ENCODE results near the gene CCDC121. TPM values are rescaled to one million over a fixed set of nuclear protein-coding genes. Genes with fewer than 3 reads are reported as not detected.
A peak's percentile ranks its signal among the peaks of the same experiment; 100 is the strongest.
"Not testable (repeated sequence)": the region's sequence is repeated elsewhere in the genome, so short reads cannot be mapped to it uniquely, and the experiment has no call there.

The CCDC121 gene
- total RNA-seq, 1 donor from 2014 or later: 9.2 TPM

- H3K36me3 ChIP-seq: no peaks in the 10 kb centered on the region
- H4K20me1 ChIP-seq (ENCODE audit: low read depth): no peaks in the 10 kb centered on the region
- H3K4me1 ChIP-seq: no peaks in the 10 kb centered on the region
- H3F3A ChIP-seq (ENCODE audit: low read depth): peaks cover 10% of the 10 kb centered on the region
- DNase-seq (ENCODE audit: low spot score): peak; percentile 45
- no peaks in the 10 kb centered on the region for H3K27me3 ChIP-seq
- peak overlapping the region; percentile 74 for H2AFZ ChIP-seq (replicated peaks)
- peak overlapping the region; percentile 87 for H3K4me2 ChIP-seq
- H3K27ac ChIP-seq: no peak overlapping the region
- no peaks in the 10 kb centered on the region for H3K9me3 ChIP-seq (ENCODE audit: low read depth)
- Mint-ChIP-seq H3K36me3 (peaks cover 13% of the 10 kb centered on the region), H3K27me3 (ENCODE audit: insufficient read depth, low read depth) (no peaks in the 10 kb centered on the region), H3K9me3 (no peaks in the 10 kb centered on the region), H3K4me1 (peaks cover 9% of the 10 kb centered on the region), H3K4me3 (no peak overlapping the region), H3K27ac (no peak overlapping the region)
- H3K79me2 ChIP-seq (ENCODE audit: low read depth): peaks cover 10% of the 10 kb centered on the region
- H3K4me3 ChIP-seq: peak overlapping the region; percentile 74
- H3K9ac ChIP-seq: peak overlapping the region; percentile 71
- no peak for TF ChIP-seq EZH2phosphoT487 (IDR thresholded peaks at IDR 0.05)
- no peak for TF ChIP-seq EZH2 (IDR thresholded peaks at IDR 0.05)
- TF ChIP-seq CTCF (IDR thresholded peaks at IDR 0.05): no peak
These were observed 647 bp downstream of the CCDC121 start for GRCh38 chr2:27627963-27628766.

GRCh38 chr2:27626921-27627320, 1.9 kb downstream of the CCDC121 start:
- H3K36me3 ChIP-seq; H3K27ac ChIP-seq; H3F3A ChIP-seq (ENCODE audit: low read depth); H3K9me3 Mint-ChIP-seq; H3K9me3 ChIP-seq (ENCODE audit: low read depth); DNase-seq (ENCODE audit: low spot score); H3K9ac ChIP-seq; H3K4me2 ChIP-seq; H3K27me3 ChIP-seq; H3K4me1 Mint-ChIP-seq; H2AFZ ChIP-seq (replicated peaks); H3K4me3 ChIP-seq; H4K20me1 ChIP-seq (ENCODE audit: low read depth); H3K4me1 ChIP-seq; H3K27me3 Mint-ChIP-seq (ENCODE audit: insufficient read depth, low read depth); H3K27ac Mint-ChIP-seq; H3K4me3 Mint-ChIP-seq: not testable (repeated sequence)
- peaks cover 10% of the 10 kb centered on the region for H3K79me2 ChIP-seq (ENCODE audit: low read depth)
- H3K36me3 Mint-ChIP-seq: peaks cover 10% of the 10 kb centered on the region

GRCh38 chr2:27626323-27626722, 2.5 kb downstream of the CCDC121 start:
- not testable (repeated sequence) for H3K4me3 Mint-ChIP-seq; H3K9me3 ChIP-seq (ENCODE audit: low read depth); H3K27ac ChIP-seq; H3K9ac ChIP-seq; H4K20me1 ChIP-seq (ENCODE audit: low read depth); H3K27me3 Mint-ChIP-seq (ENCODE audit: insufficient read depth, low read depth); H3K36me3 ChIP-seq; H2AFZ ChIP-seq (replicated peaks); H3K27ac Mint-ChIP-seq; H3K4me1 ChIP-seq; H3K4me1 Mint-ChIP-seq; H3K9me3 Mint-ChIP-seq; H3K4me3 ChIP-seq; H3K27me3 ChIP-seq; H3F3A ChIP-seq (ENCODE audit: low read depth); H3K4me2 ChIP-seq; DNase-seq (ENCODE audit: low spot score)
- peaks cover 11% of the 10 kb centered on the region for H3K36me3 Mint-ChIP-seq
- H3K79me2 ChIP-seq (ENCODE audit: low read depth): peaks cover 10% of the 10 kb centered on the region

GRCh38 chr2:27624943-27625342, 3.9 kb downstream of the CCDC121 start:
- H3K4me2 ChIP-seq: no peak overlapping the region
- H3K4me1 Mint-ChIP-seq: peaks cover 9% of the 10 kb centered on the region

More at GRCh38 chr2:27624943-27625342, 3.9 kb downstream of the CCDC121 start:
- Histone ChIP-seq H3K79me2 (ENCODE audit: low read depth) (peaks cover 8% of the 10 kb centered on the region), H4K20me1 (ENCODE audit: low read depth) (no peaks in the 10 kb centered on the region), H3K36me3 (no peaks in the 10 kb centered on the region), H3K27ac (no peak overlapping the region), H3K27me3 (no peaks in the 10 kb centered on the region), H3K4me3 (no peak overlapping the region), H3F3A (ENCODE audit: low read depth) (peaks cover 10% of the 10 kb centered on the region), H2AFZ (replicated peaks) (no peak overlapping the region), H3K9me3 (ENCODE audit: low read depth) (no peaks in the 10 kb centered on the region), H3K9ac (no peak overlapping the region), H3K4me1 (no peaks in the 10 kb centered on the region)
- Mint-ChIP-seq H3K27ac (no peak overlapping the region), H3K4me3 (no peak overlapping the region), H3K36me3 (peaks cover 11% of the 10 kb centered on the region), H3K9me3 (no peaks in the 10 kb centered on the region), H3K27me3 (ENCODE audit: insufficient read depth, low read depth) (no peaks in the 10 kb centered on the region)
- no peak for DNase-seq (ENCODE audit: low spot score)
- TF ChIP-seq CTCF (IDR thresholded peaks at IDR 0.05): no peak
- TF ChIP-seq EZH2phosphoT487 (IDR thresholded peaks at IDR 0.05): no peak
- TF ChIP-seq EZH2 (IDR thresholded peaks at IDR 0.05): no peak
